Stimulated activated CD4-positive, alpha-beta T cell treated with anti-CD3 and anti-CD28 coated beads, Interleukin-1b, Interleukin-23, amount 100 ng/mL, for 48 hours (primary cell): ENCODE data around the gene DNAH7.
A peak's percentile ranks its signal among the peaks of the same experiment; 100 is the strongest.
"Not testable (repeated sequence)": the region's sequence is repeated elsewhere in the genome, so short reads cannot be mapped to it uniquely, and the experiment has no call there.

ENCODE experiments used
- DNase-seq: peaks from one replicate; pipeline ENCODE4 v3.0.0-alpha.2; 2020

The DNAH7 gene

DNA sequence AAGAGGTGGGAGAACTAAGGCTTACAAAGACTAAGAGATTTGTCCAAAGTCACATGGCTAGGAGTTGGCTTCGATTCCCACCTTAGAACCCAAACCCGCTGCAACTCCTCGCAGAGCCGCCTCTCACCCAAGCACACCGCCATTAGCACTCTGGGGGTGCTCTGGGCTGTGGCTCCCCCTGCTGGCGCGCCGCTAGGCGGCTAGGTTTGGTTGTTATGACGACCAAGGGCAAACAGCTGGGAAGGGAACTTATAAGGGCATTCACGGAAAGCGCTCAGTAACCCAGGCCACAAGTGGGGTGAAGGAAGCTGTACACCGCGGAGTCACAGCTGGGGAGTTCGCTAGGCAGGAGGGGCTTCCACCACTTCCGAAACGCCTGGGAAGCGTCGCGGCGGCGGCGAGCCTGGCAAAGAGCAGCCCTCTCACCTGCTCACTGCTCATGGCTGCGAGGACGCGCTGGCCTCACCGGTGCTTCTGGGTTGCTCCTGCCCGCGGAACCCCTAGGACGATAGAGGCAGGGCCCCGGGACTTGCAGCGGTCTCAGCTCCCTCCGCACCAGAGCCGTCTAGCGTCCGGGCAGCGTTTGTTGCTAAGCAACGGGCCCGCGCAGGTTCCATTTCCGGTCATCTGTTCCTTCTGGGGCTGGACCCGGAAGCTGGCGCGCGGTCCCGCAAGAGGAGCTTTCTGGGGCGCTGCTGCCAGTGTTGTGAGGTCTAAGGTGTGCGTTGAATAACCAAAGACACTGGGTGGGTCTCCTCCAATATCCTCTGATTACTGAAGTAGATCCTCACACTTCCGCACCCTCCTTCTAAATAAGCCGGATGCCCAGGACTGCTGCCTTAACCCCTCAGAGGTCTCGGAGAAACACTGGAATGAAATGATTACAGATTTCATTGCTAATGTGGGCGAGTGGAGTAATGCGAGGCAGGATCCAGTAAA lies at the start of gene DNAH7:
Gene DNAH7, minus strand, starts transcription at position 567 of the 939 bp plus-strand sequence. Its CDS starts 126 bp downstream, at position 441.
- peak; percentile 93 for DNase-seq

DNA sequence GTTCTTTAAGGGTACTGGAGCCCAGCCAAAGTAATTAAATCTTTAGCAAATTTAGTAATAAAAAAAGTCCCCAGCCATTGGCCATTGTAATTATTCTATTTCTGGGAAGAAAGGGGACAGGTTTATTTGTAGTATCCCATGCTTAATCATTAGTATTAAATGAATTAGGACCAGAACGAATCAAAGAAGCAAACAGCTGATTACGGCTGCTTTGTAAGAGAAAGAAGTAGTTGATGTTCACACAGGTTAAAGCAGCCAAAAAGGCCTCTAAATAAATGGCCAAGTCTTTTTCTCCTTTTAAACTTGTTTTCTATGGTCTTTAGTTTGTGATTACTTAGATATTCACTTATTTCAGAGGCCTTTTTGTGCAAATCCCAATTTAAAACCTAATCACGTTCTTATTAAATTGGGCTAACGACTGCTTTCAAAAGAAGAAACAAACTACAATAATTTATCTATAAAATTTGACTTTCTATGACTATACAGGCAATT lies 48.6 kb upstream of the DNAH7 start:
- no peak for DNase-seq

GRCh38 chr2:196113061-196113974 lies 44.7 kb upstream of the DNAH7 start:
- DNase-seq = no peak

- DNase-seq = no peak
Measured at GRCh38 chr2:196112418-196113034, 43.9 kb upstream of the DNAH7 start.

GRCh38 chr2:196108604-196109003 lies 40.0 kb upstream of the DNAH7 start:
- DNase-seq = no peak

GRCh38 chr2:196105951-196106350 lies 37.3 kb upstream of the DNAH7 start:
- DNase-seq = no peak

- no peak for DNase-seq
Measured at GRCh38 chr2:196104066-196104465, 35.4 kb upstream of the DNAH7 start.

- DNase-seq = no peak
Measured at GRCh38 chr2:196103626-196104025, 35.0 kb upstream of the DNAH7 start.

DNA sequence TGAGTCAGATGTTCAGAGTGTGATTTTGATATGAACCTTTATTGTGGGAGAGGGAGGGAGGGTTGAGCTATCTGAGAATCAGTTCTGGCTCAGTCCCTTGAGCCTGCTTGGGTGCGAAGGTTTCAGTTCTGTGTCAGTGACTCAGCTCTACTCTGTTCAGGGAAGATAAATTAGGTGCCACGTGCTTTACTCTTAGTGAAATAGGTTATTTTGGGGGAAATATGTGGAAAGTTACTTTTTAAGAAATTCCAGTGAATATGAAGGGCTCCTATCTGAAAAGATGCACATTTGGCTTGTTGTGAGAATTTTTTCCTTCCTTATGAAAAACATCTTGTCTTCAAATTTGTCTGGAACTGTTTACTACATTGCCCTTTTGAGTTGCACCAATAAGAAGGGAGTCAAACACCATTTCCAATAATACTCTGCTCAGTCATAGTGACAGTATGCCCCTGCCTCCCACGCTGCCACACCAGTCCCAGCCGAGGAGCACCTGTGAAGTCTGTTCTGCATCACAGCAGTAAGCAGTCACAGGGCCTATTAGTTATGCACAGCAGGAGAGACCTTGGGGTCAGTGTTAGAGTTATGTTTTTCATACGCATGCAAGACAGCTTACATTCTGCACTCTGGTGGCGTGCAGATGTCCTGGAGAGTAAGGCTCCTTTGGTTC lies 32.8 kb upstream of the DNAH7 start:
- DNase-seq = peak; percentile 77

GRCh38 chr2:196099916-196100315 lies 31.3 kb upstream of the DNAH7 start:
- DNase-seq = no peak

GRCh38 chr2:196097864-196098660 lies 29.4 kb upstream of the DNAH7 start:
- no peak for DNase-seq

- DNase-seq = no peak
Measured at GRCh38 chr2:196096982-196097745, 28.5 kb upstream of the DNAH7 start.

DNA sequence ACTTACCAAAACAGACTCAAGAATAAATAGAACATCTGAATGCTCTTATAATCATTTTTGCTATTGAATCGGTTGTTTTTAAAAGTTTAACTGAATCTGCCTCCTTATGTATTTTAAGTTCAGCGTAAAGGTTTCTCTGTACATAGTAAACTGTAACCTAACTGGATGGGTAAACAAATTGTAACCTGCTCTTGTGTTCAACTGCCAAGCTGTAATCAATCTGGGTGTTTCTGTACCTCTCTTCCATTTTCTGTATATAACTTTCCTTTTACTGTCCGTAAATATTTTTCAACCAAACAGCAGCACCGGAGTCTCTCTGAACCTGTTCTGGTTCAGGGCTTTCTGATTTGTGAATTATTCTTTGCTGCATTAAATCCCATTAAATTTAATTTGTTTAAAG lies 27.6 kb upstream of the DNAH7 start:
- no peak for DNase-seq

DNA sequence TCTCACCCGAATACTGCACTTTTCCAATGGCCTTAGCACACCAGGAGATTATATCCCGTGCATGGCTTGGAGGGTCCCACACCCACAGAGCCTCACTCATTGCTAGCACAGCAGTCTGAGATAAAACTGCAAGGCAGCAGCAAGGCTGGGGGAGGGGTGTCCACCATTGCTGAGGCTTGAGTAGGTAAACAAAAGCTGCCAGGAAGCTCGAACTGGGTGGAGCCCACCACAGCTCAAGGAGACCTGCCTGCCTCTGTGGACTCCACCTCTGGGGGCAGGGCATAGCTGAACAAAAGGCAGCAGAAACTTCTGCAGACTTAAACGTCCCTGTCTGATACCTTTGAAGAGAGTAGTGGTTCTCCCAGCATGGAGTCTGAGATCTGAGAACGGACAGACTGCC lies 20.8 kb upstream of the DNAH7 start:
- DNase-seq = not testable (repeated sequence)

- DNase-seq = no peak
Measured at GRCh38 chr2:196088203-196088602, 19.6 kb upstream of the DNAH7 start.

GRCh38 chr2:196086517-196087368 lies 18.1 kb upstream of the DNAH7 start:
- no peak for DNase-seq

DNA sequence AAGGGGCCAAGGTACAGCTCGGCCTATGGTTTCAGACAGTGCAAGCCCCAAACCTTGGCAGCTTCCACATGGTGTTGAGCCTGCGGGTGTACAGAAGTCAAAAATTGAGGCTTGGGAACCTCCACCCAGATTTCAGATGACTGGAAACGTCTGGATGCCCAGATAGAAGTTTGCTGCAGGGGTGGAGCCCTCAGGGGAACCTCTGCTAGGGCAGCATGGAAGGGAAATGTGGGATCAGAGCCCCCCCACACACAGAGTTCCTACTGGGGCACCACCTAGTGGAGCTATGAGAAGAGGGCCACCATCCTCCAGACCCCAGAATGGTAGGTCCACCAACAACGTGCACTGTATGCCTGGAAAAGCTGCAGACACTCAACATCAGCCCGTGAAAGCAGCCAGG lies 15.0 kb upstream of the DNAH7 start:
- DNase-seq = no peak

GRCh38 chr2:196080526-196080925 lies 11.9 kb upstream of the DNAH7 start:
- DNase-seq = no peak

- no peak for DNase-seq
Measured at GRCh38 chr2:196079052-196079451, 10.4 kb upstream of the DNAH7 start.

- DNase-seq = no peak
Measured at GRCh38 chr2:196077821-196078220, 9.2 kb upstream of the DNAH7 start.
